Gastroesophageal sphincter (tissue), 4 donors: ENCODE measurements around the gene SLC4A9. TPM values are rescaled to one million over a fixed set of nuclear protein-coding genes. Genes with fewer than 3 reads are reported as not detected.

Experiments used
- ATAC-seq: fragments of 150-250 bp; one replicate; pipeline ENCODE4 v1.9.1; 2016; ENCODE audit warnings: mild to moderate bottlenecking, moderate library complexity
- H3K27ac ChIP-seq, 4 donors: fragments of 200-600 bp; sonication (generic) in 3 of 4; 1 replicate in 3 of 4; 2 replicates in 1 of 4; pipeline ENCODE4 v1.5.1; 2016 to 2019
- H3K27me3 ChIP-seq: fragments of 200-600 bp; sonication (generic); one replicate; pipeline ENCODE4 v1.5.1; 2019
- H3K36me3 ChIP-seq, 2 donors: fragments of 200-600 bp; sonication (generic); one replicate each; pipeline ENCODE4 v1.5.1; 2019; ENCODE audit warnings: control low read depth in 1 of 2
- H3K4me1 ChIP-seq, 3 donors: fragments of 200-600 bp; sonication (generic); 1 replicate in 2 of 3; 2 replicates in 1 of 3; pipeline ENCODE4 v1.5.1; 2016 to 2019; ENCODE audit warnings: control low read depth in 2 of 3
- H3K4me3 ChIP-seq, 2 donors: fragments of 200-600 bp; sonication (generic); one replicate each; pipeline ENCODE4 v1.5.1; 2019; ENCODE audit warnings: mild to moderate bottlenecking in 1 of 2, moderate library complexity in 1 of 2
- H3K9me3 ChIP-seq, 3 donors: fragments of 200-600 bp; sonication (generic); one replicate each; pipeline ENCODE4 v1.5.1; 2017 to 2019; ENCODE audit warnings: control low read depth in 2 of 3
- CTCF ChIP-seq, 4 experiments: fragments of 200-600 bp in 2 of 4; fragments of 450-650 bp in 2 of 4; sonication (generic) in 1 of 4; IDR thresholded peaks; one replicate each; pipeline ENCODE4 v1.5.1; 2017 to 2019; ENCODE audit warnings: antibody characterized with exemption in 4 of 4, mild to moderate bottlenecking in 2 of 4, moderate library complexity in 2 of 4
- EP300 ChIP-seq: sonication (generic); formaldehyde crosslinking; IDR thresholded peaks from one replicate; pipeline ENCODE4 v1.6.1; 2017; ENCODE audit warnings: antibody characterized with exemption, mild to moderate bottlenecking
- POLR2A ChIP-seq, 2 donors: fragments of 450-650 bp; IDR thresholded peaks; one replicate each; pipeline ENCODE4 v1.6.1; 2017; ENCODE audit warnings: antibody characterized with exemption in 2 of 2, mild to moderate bottlenecking in 2 of 2, moderate library complexity in 1 of 2
- POLR2AphosphoS5 ChIP-seq: sonication (generic); formaldehyde crosslinking; IDR thresholded peaks from one replicate; pipeline ENCODE4 v1.6.1; 2017; ENCODE audit warnings: antibody characterized with exemption
- WGBS, 2 donors: methylation state at CpG; one replicate each; pipeline ENCODE4 v1.1.5; 2018; ENCODE audit warnings: low coverage in 1 of 2; 5-methylcytosine and 5-hydroxymethylcytosine counted together
- total RNA-seq, 4 donors: library from RNA; depleted of rRNA; stranded (reverse); fragments of >200 nt; gene quantifications; one replicate each; pipeline ENCODE4 v1.1.0, GENCODE V29; 2016

SLC4A9 gene
- total RNA-seq, 4 donors from 2014 or later: not detected

GRCh38 chr5:140401362-140402257 is 41.6 kb downstream of the SLC4A9 start, which contains the start of gene ANKHD1:
ANKHD1 (plus strand) TSS chr5:140401833; CDS start chr5:140401968, 135 bp downstream.
- WGBS, 2 donors: 0% methylated on average over 5 to 17 of the region's 83 CpGs

GRCh38 chr5:140402258-140403074 is 42.5 kb downstream of the SLC4A9 start:
- Histone ChIP-seq H3K27me3 (no peaks in the 10 kb centered on the region), H3K4me1 (peaks cover 8 to 56% (median 20%) of the 10 kb centered on the region in 3 donors), H3K9me3 (no peaks in the 10 kb centered on the region), H3K27ac (peak overlapping the region; percentile 85 to 97 (median 92)), H3K4me3 (peak overlapping the region; percentile 69 to 98), H3K36me3 (peaks cover 0 to 3% of the 10 kb centered on the region in 2 donors)
- TF ChIP-seq EP300 (no peak), POLR2A (IDR thresholded peaks at IDR 0.05) (no peak), CTCF (IDR thresholded peaks at IDR 0.05) (no peak), POLR2AphosphoS5 (no peak)
- 3 to 8% methylated on average over 8 to 11 of the region's 36 CpGs for WGBS, 2 donors
- ATAC-seq: no peak

More at GRCh38 chr5:140401362-140402257, 41.6 kb downstream of the SLC4A9 start, which contains the start of gene ANKHD1:
- Histone ChIP-seq H3K27me3 (no peaks in the 10 kb centered on the region), H3K36me3 (peaks cover 0 to 3% of the 10 kb centered on the region in 2 donors), H3K4me3 (peak within 1 kb of the TSS; percentile 78 to 98), H3K4me1 (peaks cover 8 to 52% (median 20%) of the 10 kb centered on the region in 3 donors), H3K9me3 (no peaks in the 10 kb centered on the region), H3K27ac (peak within 1 kb of the TSS; percentile 85 to 99 (median 96))
- peak; percentile 96 for ATAC-seq
- TF ChIP-seq POLR2A (IDR thresholded peaks at IDR 0.05) (peak; percentile 91 to 94), EP300 (no peak), POLR2AphosphoS5 (peak; percentile 92)

GRCh38 chr5:140403613-140404012 is 43.6 kb downstream of the SLC4A9 start:
- H3K27me3 ChIP-seq: no peaks in the 10 kb centered on the region
- H3K4me1 ChIP-seq: peaks cover 8 to 65% (median 22%) of the 10 kb centered on the region in 3 donors
- H3K36me3 ChIP-seq: peaks cover 0 to 3% of the 10 kb centered on the region in 2 donors
- H3K27ac ChIP-seq: peak overlapping the region in 1 of 4 donors; percentile 97
- ATAC-seq: no peak
- TF ChIP-seq POLR2A (IDR thresholded peaks at IDR 0.05) (no peak), CTCF (IDR thresholded peaks at IDR 0.05) (no peak), POLR2AphosphoS5 (no peak), EP300 (no peak)
- H3K9me3 ChIP-seq: no peaks in the 10 kb centered on the region
- 20 to 76% methylated on average over 2 to 5 of the region's 5 CpGs for WGBS, 2 donors
- peak overlapping the region; percentile 69 to 98 for H3K4me3 ChIP-seq

GRCh38 chr5:140408750-140409241 is 48.8 kb downstream of the SLC4A9 start:
- Histone ChIP-seq H3K27ac (peak overlapping the region in 1 of 4 donors; percentile 1), H3K27me3 (no peaks in the 10 kb centered on the region), H3K9me3 (no peaks in the 10 kb centered on the region), H3K36me3 (no peaks in the 10 kb centered on the region), H3K4me1 (peaks cover 6 to 91% (median 13%) of the 10 kb centered on the region in 3 donors), H3K4me3 (no peak overlapping the region)
- 17 to 100% methylated on average over 1 to 2 of the region's 4 CpGs for WGBS, 2 donors
- TF ChIP-seq EP300: no peak
- no peak for TF ChIP-seq POLR2AphosphoS5
- TF ChIP-seq CTCF (IDR thresholded peaks at IDR 0.05): no peak
- ATAC-seq: no peak

- Histone ChIP-seq H3K4me1 (peaks cover 0 to 61% (median 5%) of the 10 kb centered on the region in 3 donors), H3K9me3 (no peaks in the 10 kb centered on the region), H3K4me3 (no peak overlapping the region), H3K27me3 (no peaks in the 10 kb centered on the region), H3K36me3 (peaks cover 0 to 7% of the 10 kb centered on the region in 2 donors), H3K27ac (no peak overlapping the region)
- no peak for ATAC-seq
- TF ChIP-seq POLR2A (IDR thresholded peaks at IDR 0.05): no peak
- no peak for TF ChIP-seq POLR2AphosphoS5
- no peak for TF ChIP-seq CTCF (IDR thresholded peaks at IDR 0.05)
- no peak for TF ChIP-seq EP300
- WGBS, 2 donors: 29 to 40% methylated on average over 1 of the region's 1 CpG
Observed at GRCh38 chr5:140413230-140413629, 53.2 kb downstream of the SLC4A9 start.
